ENCODE measurements around the gene NEDD4L. TPM values are rescaled to one million over a fixed set of nuclear protein-coding genes. Genes with fewer than 3 reads are reported as not detected.

The NEDD4L gene
- total and polyA plus RNA-seq, 12 donors = 17.8 to 110 (median 37.6) TPM

- H3K36me3 ChIP-seq (replicated peaks in 1 of 2) = no peaks in the 10 kb centered on the region
- intact Hi-C loops (cut with DNase I) = loop anchor here in 1 of 2 donors (10.0 kb wide), 1 partner anchor 176 kb away; no protein-coding TSS in a partner anchor
- no peaks in the 10 kb centered on the region for H3K9me3 ChIP-seq (replicated peaks in 1 of 3)
- H3K4me1 ChIP-seq (replicated peaks in 1 of 2) = peaks cover 0 to 6% of the 10 kb centered on the region in 2 donors
- no peak overlapping the region for H3K4me3 ChIP-seq
- DNase-seq = no peak
- WGBS, 4 donors = 79 to 97% (median 82%) methylated on average over 3 of the region's 3 CpGs
- H3K27ac ChIP-seq = peak overlapping the region in 1 of 5 donors; percentile 67
- no peaks in the 10 kb centered on the region for H3K27me3 ChIP-seq
- no peak for TF ChIP-seq CTCF (IDR thresholded peaks at IDR 0.05)
- no peak for TF ChIP-seq POLR2A (IDR thresholded peaks at IDR 0.05)
These were observed 277.0 kb downstream of the NEDD4L start for GRCh38 chr18:58320907-58321561.

GRCh38 chr18:58321986-58322385 lies 278.0 kb downstream of the NEDD4L start:
- Histone ChIP-seq H3K4me1 (replicated peaks in 1 of 2) (peaks cover 0 to 6% of the 10 kb centered on the region in 2 donors), H3K36me3 (replicated peaks in 1 of 2) (no peaks in the 10 kb centered on the region), H3K9me3 (replicated peaks in 1 of 3) (no peaks in the 10 kb centered on the region), H3K27me3 (no peaks in the 10 kb centered on the region), H3K27ac (peak overlapping the region in 3 of 5 donors; percentile 9 to 67 (median 56)), H3K4me3 (no peak overlapping the region)
- intact Hi-C loops (cut with DNase I) = loop anchor here in 1 of 2 donors (10.0 kb wide), 1 partner anchor 177 kb away; no protein-coding TSS in a partner anchor
- TF ChIP-seq POLR2A (IDR thresholded peaks at IDR 0.05) (peak in 1 of 2 donors; percentile 67), CTCF (IDR thresholded peaks at IDR 0.05) (peak; percentile 31 to 71 (median 62))
- peak; percentile 78 to 90 (median 86) for DNase-seq
- 9 to 38% (median 17%) methylated on average over 6 of the region's 6 CpGs for WGBS, 4 donors

- no peak for TF ChIP-seq POLR2A (IDR thresholded peaks at IDR 0.05)
- TF ChIP-seq CTCF (IDR thresholded peaks at IDR 0.05) = no peak
- H3K27me3 ChIP-seq = no peaks in the 10 kb centered on the region
- 79 to 100% (median 90%) methylated on average over 1 to 5 of the region's 5 CpGs for WGBS, 4 donors
- H3K4me1 ChIP-seq (replicated peaks in 1 of 2) = peaks cover 0 to 6% of the 10 kb centered on the region in 2 donors
- intact Hi-C loops (cut with DNase I) = loop anchor here in 1 of 2 donors (10.0 kb wide), 1 partner anchor 178 kb away; no protein-coding TSS in a partner anchor
- H3K36me3 ChIP-seq (replicated peaks in 1 of 2) = no peaks in the 10 kb centered on the region
- H3K9me3 ChIP-seq (replicated peaks in 1 of 3) = no peaks in the 10 kb centered on the region
- no peak overlapping the region for H3K4me3 ChIP-seq
- DNase-seq = no peak
- H3K27ac ChIP-seq = no peak overlapping the region
These were observed 278.4 kb downstream of the NEDD4L start for GRCh38 chr18:58322464-58322863.

GRCh38 chr18:58323866-58324762 lies 280.1 kb downstream of the NEDD4L start:
- Histone ChIP-seq H3K4me1 (replicated peaks in 1 of 2) (peaks cover 0 to 6% of the 10 kb centered on the region in 2 donors), H3K9me3 (replicated peaks in 1 of 3) (no peaks in the 10 kb centered on the region), H3K27ac (no peak overlapping the region), H3K36me3 (replicated peaks in 1 of 2) (no peaks in the 10 kb centered on the region), H3K27me3 (no peaks in the 10 kb centered on the region), H3K4me3 (no peak overlapping the region)
- intact Hi-C loops (cut with DNase I) = loop anchor here in 1 of 2 donors (10.0 kb wide), 1 partner anchor 179 kb away; no protein-coding TSS in a partner anchor
- no peak for DNase-seq
- no peak for TF ChIP-seq POLR2A (IDR thresholded peaks at IDR 0.05)
- no peak for TF ChIP-seq CTCF (IDR thresholded peaks at IDR 0.05)
- WGBS, 4 donors = 89 to 93% (median 91%) methylated on average over 15 of the region's 15 CpGs

Measured in adrenal gland (tissue), 12 donors.